GM23338 (cell line): ENCODE measurements around the gene HDHD3.

ENCODE experiments used
- CREB1 ChIP-seq: fragments of 250-450 bp; sonication (Bioruptor Pico); IDR thresholded peaks from 2 replicates; pipeline ENCODE4 v1.5.0; 2020; ENCODE audit warnings: low read depth, mild to moderate bottlenecking, moderate library complexity
- CTCF ChIP-seq, 2 experiments: fragments of 200-600 bp in 1 of 2; sonication (generic) in 1 of 2; conservative IDR thresholded peaks; 2 replicates each; pipeline versions ENCODE4 v1.5.1 to v1.6.1; 2016 to 2017; ENCODE audit warnings: antibody characterized with exemption in 2 of 2, low read depth in 2 of 2, mild to moderate bottlenecking in 2 of 2, moderate library complexity in 1 of 2
- ETS1 ChIP-seq: IDR thresholded peaks from 2 replicates; pipeline ENCODE4 v1.6.1; 2016; ENCODE audit warnings: antibody characterized with exemption
- EZH2 ChIP-seq: fragments of 200-600 bp; sonication (generic); IDR thresholded peaks from one replicate; pipeline ENCODE4 v1.8.0; 2017; ENCODE audit warnings: antibody characterized with exemption, mild to moderate bottlenecking, low read depth; ENCODE audit not compliant: unreplicated experiment
- EZH2phosphoT487 ChIP-seq: fragments of 200-600 bp; sonication (generic); IDR thresholded peaks from one replicate; pipeline ENCODE4 v1.8.1; 2018; ENCODE audit warnings: antibody characterized with exemption; ENCODE audit not compliant: unreplicated experiment
- JUNB ChIP-seq: IDR thresholded peaks from one replicate; pipeline ENCODE4 v1.6.1; 2016; ENCODE audit warnings: antibody characterized with exemption; ENCODE audit not compliant: unreplicated experiment
- NANOG ChIP-seq: IDR thresholded peaks from 2 replicates; pipeline ENCODE4 v1.6.1; 2016; ENCODE audit warnings: antibody characterized with exemption, borderline replicate concordance
- POLR2AphosphoS5 ChIP-seq: IDR thresholded peaks from 2 replicates; pipeline ENCODE4 v1.6.1; 2016; ENCODE audit warnings: antibody characterized with exemption, low read depth
- REST ChIP-seq: IDR thresholded peaks from one replicate; pipeline ENCODE4 v1.6.1; 2018; ENCODE audit warnings: antibody characterized with exemption; ENCODE audit not compliant: unreplicated experiment
- STAT1 ChIP-seq: IDR thresholded peaks from one replicate; pipeline ENCODE4 v1.6.1; 2016; ENCODE audit warnings: antibody characterized with exemption; ENCODE audit not compliant: unreplicated experiment
- ZNF114 ChIP-seq: fragments of 250-450 bp; sonication (Bioruptor Pico); IDR thresholded peaks from 2 replicates; pipeline ENCODE4 v1.5.0; 2020; ENCODE audit warnings: mild to moderate bottlenecking, moderate library complexity
- ZNF331 ChIP-seq: fragments of 250-450 bp; sonication (Bioruptor Pico); IDR thresholded peaks from 2 replicates; pipeline ENCODE4 v1.5.0; 2020; ENCODE audit warnings: low read depth, mild to moderate bottlenecking, moderate library complexity

GRCh38 chr9:113390192-113390960 lies 13.6 kb upstream of the HDHD3 start:
- TF ChIP-seq CTCF (conservative IDR thresholded peaks at IDR 0.05; ENCODE audit: low read depth in 2 of 2) (no peak), POLR2AphosphoS5 (no peak), REST (no peak), EZH2 (no peak), ETS1 (no peak), JUNB (no peak), EZH2phosphoT487 (no peak), STAT1 (no peak), CREB1 (CRISPR knock-in tag) (no peak), ZNF114 (CRISPR knock-in tag) (no peak), ZNF331 (CRISPR knock-in tag) (no peak), NANOG (no peak)
